Measurements from ENCODE around the gene MLLT3.

DNA sequence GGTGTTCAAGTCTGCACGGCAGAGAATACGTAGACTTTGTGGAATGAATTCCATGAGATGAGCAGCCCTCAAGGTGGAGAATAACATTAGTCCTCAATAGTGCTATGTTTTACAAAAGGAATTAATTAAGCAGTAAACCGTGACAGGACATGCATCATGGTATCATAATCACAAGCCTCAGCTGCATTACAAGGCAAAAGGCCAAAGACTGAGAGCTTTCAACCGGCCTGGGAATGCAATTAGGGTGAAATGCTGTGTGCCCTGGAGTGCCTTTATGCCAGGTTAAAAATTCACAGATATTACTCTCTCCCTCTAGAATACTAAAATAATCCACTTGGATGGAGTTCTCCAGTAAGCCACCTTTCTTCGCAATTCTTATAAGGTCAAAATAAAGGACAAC lies 270.6 kb downstream of the MLLT3 start:
- TF ChIP-seq CTCF (IDR thresholded peaks at IDR 0.05; ENCODE audit: insufficient read depth, low read depth, low read length) (no peak), EZH2 (IDR thresholded peaks at IDR 0.05; ENCODE audit: insufficient read depth, low read length) (no peak)
